Loucy (cell line): Measurements from ENCODE around the gene AAMP.

ENCODE experiments used
- CTCF ChIP-seq: fragments of 200-600 bp; sonication (generic); conservative IDR thresholded peaks from 2 replicates; pipeline ENCODE4 v1.5.1; 2014; ENCODE audit warnings: mild to moderate bottlenecking, antibody characterized with exemption, low read length
- EZH2phosphoT487 ChIP-seq: fragments of 200-600 bp; IDR thresholded peaks from 2 replicates; pipeline ENCODE4 v1.6.1; 2018; ENCODE audit warnings: antibody characterized with exemption, mild to moderate bottlenecking, moderate library complexity, borderline replicate concordance

GRCh38 chr2:218262631-218263586 lies 7.0 kb downstream of the AAMP start:
- TF ChIP-seq CTCF (no peak), EZH2phosphoT487 (no peak)
